ENCODE measurements around the gene LMO7. TPM values are rescaled to one million over a fixed set of nuclear protein-coding genes. Genes with fewer than 3 reads are reported as not detected.

LMO7 gene
- total and polyA plus RNA-seq, 2 of the 8 experiments (the other 6 are each of a cell fraction or from before 2014, with no cell fraction given) = 8.1 to 28.3 TPM

- no peaks in the 10 kb centered on the region for H3K4me1 ChIP-seq (replicated peaks in 1 of 4; ENCODE audit: control insufficient read depth in 3 of 4, insufficient read depth in 4 of 4, low read length in 3 of 4)
- H2BK120ac ChIP-seq (replicated peaks; ENCODE audit: low read depth, low read length) = no peak overlapping the region
- no peak overlapping the region for H3K4ac ChIP-seq (replicated peaks; ENCODE audit: insufficient read length, low read depth, low read length)
- ChIA-PET POLR2A (ENCODE audit: partially characterized antibody) (no interaction called here), CTCF (ENCODE audit: partially characterized antibody) (no interaction called here)
- H2AFZ ChIP-seq (ENCODE audit: low read length) = no peak overlapping the region
- H3K79me2 ChIP-seq (ENCODE audit: control insufficient read depth in 1 of 2, insufficient read depth in 2 of 2, low read length in 2 of 2) = no peaks in the 10 kb centered on the region
- H4K8ac ChIP-seq (ENCODE audit: extremely low read depth, insufficient read depth, low read length) = no peak overlapping the region
- H2AK5ac ChIP-seq (ENCODE audit: low read depth, low read length) = no peak overlapping the region
- H3K14ac ChIP-seq (ENCODE audit: insufficient read length) = no peak overlapping the region
- no peaks in the 10 kb centered on the region for H3K27me3 ChIP-seq (replicated peaks in 1 of 4; ENCODE audit: control insufficient read depth in 3 of 4, extremely low read depth in 1 of 4, insufficient read depth in 3 of 4, low read length in 3 of 4)
- no peak overlapping the region for H3K4me2 ChIP-seq (ENCODE audit: insufficient read depth in 1 of 2, low read depth in 2 of 2, low read length in 2 of 2)
- H3K27ac ChIP-seq (ENCODE audit: low read depth, low read length) = no peak overlapping the region
- H3K4me3 ChIP-seq (ENCODE audit: extremely low read depth in 1 of 4, insufficient read depth in 2 of 4, low read depth in 3 of 4, low read length in 4 of 4) = no peak overlapping the region
- no peak overlapping the region for H4K91ac ChIP-seq (replicated peaks; ENCODE audit: insufficient read length, low read length)
- no peak overlapping the region for H2BK15ac ChIP-seq (ENCODE audit: low read length)
- no peak for FAIRE-seq
- no peak for DNase-seq (ENCODE audit: low read depth in 1 of 2, low spot score in 2 of 2)
- H2BK20ac ChIP-seq (ENCODE audit: low read length) = no peak overlapping the region
- 100% methylated on average over 2 of the region's 2 CpGs; no CpG with 5 or more reads in 1 of the 2 experiments for WGBS, 2 experiments (ENCODE audit: extremely low coverage in 1 of 2, insufficient coverage in 1 of 2, insufficient read length in 1 of 2, insufficient replicate concordance in 2 of 2, low coverage in 1 of 2, low lambda C conversion rate in 2 of 2, missing lambda C conversion rate in 1 of 2)
- no peak overlapping the region for H2BK5ac ChIP-seq (ENCODE audit: low read depth, low read length)
- no peaks in the 10 kb centered on the region for H3K79me1 ChIP-seq (ENCODE audit: low read depth, low read length)
- H3K56ac ChIP-seq (replicated peaks; ENCODE audit: insufficient read length, low read depth, low read length) = no peak overlapping the region
- no peak overlapping the region for H3K23ac ChIP-seq (ENCODE audit: insufficient read length)
- no peak overlapping the region for H3K9ac ChIP-seq (replicated peaks in 1 of 4; ENCODE audit: extremely low read depth in 1 of 4, low read depth in 3 of 4, low read length in 3 of 4)
- no peaks in the 10 kb centered on the region; a peak in 1 of 8 replicates for H3K36me3 ChIP-seq (ENCODE audit: control insufficient read depth in 2 of 4, insufficient read depth in 4 of 4, low read length in 3 of 4)
- no peaks in the 10 kb centered on the region for H3K23me2 ChIP-seq (ENCODE audit: low read depth, low read length)
- H4K5ac ChIP-seq (ENCODE audit: insufficient read length, low read depth, low read length) = no peak overlapping the region
- H2BK12ac ChIP-seq (ENCODE audit: low read depth, low read length) = no peak overlapping the region
- no peaks in the 10 kb centered on the region for H3K9me3 ChIP-seq (ENCODE audit: insufficient read depth in 2 of 2, low read depth in 1 of 2, low read length in 1 of 2)
- H4K20me1 ChIP-seq (replicated peaks in 1 of 2; ENCODE audit: control insufficient read depth in 1 of 2, insufficient read depth in 2 of 2, low read length in 2 of 2) = no peaks in the 10 kb centered on the region
- no peak overlapping the region for H3K18ac ChIP-seq (ENCODE audit: extremely low read depth, low read length)
- TF ChIP-seq MAX (IDR thresholded peaks at IDR 0.05) = no peak
- TF ChIP-seq JUND (IDR thresholded peaks at IDR 0.05; ENCODE audit: low read length) = no peak
- TF ChIP-seq KDM4A (IDR thresholded peaks at IDR 0.05; ENCODE audit: low read depth, low read length, severe bottlenecking) = no peak
- no peak for TF ChIP-seq CTCF (IDR thresholded peaks at IDR 0.05; ENCODE audit: control extremely low read depth in 1 of 3, insufficient read depth in 1 of 3, low read depth in 1 of 3, low read length in 3 of 3)
- no peak for TF ChIP-seq SIRT6 (IDR thresholded peaks at IDR 0.05; ENCODE audit: low read length)
- TF ChIP-seq SP1 (IDR thresholded peaks at IDR 0.05; ENCODE audit: low read depth, low read length) = no peak
- TF ChIP-seq TCF12 (IDR thresholded peaks at IDR 0.05; ENCODE audit: low read depth, low read length) = no peak
- no peak for TF ChIP-seq SRF (IDR thresholded peaks at IDR 0.05; ENCODE audit: low read depth, low read length)
- TF ChIP-seq ATF3 (IDR thresholded peaks at IDR 0.05; ENCODE audit: insufficient read depth, low read depth, low read length) = no peak
- TF ChIP-seq SAP30 (IDR thresholded peaks at IDR 0.05; ENCODE audit: insufficient read depth, insufficient replicate concordance, low read length) = no peak
- no peak for TF ChIP-seq RBBP5 (IDR thresholded peaks at IDR 0.05; ENCODE audit: borderline replicate concordance, low read depth, low read length)
- no peak for TF ChIP-seq SUZ12 (IDR thresholded peaks at IDR 0.05; ENCODE audit: low read length)
These were observed 126.8 kb downstream of the LMO7 start for GRCh38 chr13:75762955-75763354.
